Activated T-cell treated with anti-CD3 and anti-CD28 coated beads, Interleukin-2, amount 50 U/mL, for 48 hours (primary cell): ENCODE data around the gene CASS4.
A peak's percentile ranks its signal among the peaks of the same experiment; 100 is the strongest.

Experiments
- DNase-seq, 2 experiments: peaks; one replicate each; pipeline ENCODE4 v3.0.0-alpha.2; 2020

Gene CASS4

DNA sequence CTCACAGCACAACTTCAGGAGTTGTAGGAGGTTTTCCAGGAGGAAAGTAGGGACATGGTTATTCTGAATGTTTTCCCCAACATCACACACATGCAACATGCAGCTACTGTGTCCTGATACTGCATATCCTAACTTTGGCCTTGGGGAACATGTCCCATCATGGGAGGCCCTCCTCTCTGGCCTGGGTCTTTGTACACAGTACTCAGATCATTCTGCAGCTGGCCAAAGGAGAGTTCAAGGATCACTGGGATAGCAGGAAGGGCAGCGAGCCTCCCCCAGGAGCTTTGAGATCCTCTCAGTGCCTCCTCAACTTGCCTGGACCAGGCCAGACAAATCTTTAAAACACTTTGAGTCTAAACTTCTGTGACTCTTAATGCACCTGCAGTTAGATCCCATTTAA, 12.9 kb downstream of the CASS4 start:
- no peak for DNase-seq

DNA sequence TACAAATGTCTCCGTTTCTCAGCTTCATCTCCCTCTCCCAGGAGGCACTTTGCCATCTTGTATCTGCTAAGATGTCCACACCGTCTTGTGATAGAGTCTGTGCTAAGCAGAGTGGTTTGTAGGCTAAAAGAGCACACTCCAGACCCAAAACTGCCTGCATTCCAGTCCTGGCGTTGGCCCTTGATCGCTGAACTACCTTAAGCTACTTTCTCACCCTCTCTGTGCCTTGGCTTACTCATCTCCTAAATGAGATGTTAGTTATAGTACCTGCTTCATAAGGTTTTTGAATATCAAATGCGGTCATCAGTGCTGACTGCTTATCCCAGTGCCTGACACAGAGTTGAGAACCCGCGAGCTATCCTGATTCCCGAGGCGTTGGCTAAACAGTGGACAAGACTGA, 14.0 kb downstream of the CASS4 start:
- DNase-seq: no peak

DNA sequence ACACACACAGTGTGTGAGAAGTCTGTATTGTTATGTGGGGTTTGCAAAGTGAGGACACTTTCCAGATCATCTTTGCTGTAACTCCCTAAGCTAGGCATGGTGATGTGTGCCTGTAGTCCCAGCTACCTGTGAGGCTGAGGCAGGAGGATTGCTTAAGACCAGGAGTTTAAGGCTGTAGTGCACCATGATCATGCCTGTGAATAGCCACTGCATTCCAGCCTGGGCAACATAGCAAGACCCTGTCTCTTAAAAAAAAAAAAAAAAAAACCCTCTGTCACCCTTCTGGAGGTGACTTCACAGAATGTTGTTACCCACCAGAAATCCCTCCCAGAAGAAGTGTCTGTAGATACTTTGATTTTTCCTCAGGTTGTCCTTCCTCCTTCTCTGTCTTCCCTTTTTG, 14.9 kb downstream of the CASS4 start:
- DNase-seq: no peak

DNA sequence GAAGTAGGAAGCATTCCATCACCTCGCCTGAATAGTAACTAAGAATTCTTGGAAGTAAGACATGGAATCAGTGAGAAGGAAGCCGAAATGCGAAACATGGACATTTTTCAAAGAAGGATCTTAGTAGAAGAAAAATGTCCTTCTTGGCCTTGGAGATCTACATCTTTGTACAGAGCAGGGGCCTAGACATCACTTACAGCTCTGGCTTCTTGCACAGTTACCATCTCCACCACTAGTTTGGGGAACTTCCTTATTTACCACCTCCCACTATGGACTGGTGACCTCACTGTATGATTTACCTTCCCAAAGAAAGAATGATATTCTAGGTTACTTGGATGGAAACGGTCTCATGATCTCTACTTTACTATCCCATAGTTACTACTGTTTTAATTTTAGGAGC, 15.7 kb downstream of the CASS4 start:
- no peak for DNase-seq

DNA sequence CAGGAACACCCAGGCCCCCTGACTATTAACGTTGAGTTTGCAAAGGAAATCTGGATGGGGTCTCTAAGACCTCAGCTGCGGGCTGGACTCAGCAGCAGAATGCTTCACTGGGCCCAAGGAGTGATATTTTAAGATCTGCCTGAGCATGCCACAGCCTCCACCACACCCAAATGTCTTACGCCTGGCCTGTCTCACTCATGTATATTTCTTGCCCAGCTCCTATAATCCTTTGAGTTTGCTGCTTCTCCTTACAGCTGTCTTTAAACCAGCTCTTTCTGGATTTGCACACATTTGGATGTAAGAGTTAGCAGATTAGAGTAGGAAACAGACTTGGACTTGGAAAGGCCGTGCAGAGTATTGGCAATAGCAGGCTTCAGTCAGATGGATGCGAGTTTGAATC, 16.4 kb downstream of the CASS4 start:
- no peak for DNase-seq

DNA sequence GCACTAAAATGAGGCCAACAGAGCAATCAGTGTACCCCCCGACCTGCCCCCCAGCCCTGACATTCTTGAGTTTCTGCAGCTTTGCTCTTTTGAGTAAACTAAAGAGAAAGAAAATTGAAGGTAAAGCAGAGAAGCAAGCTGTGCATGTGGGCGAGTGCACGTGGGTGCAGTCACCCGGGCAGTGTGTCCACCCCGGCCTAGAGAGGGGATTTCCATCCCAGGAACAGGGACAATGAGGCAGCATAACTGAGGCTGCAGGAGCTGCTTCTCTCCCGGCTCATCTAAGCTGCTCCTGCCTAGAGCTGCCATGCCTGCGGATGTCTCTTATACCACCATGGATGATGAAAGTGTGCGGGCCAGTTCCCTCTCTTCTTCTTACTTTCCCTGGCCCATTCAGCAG, 16.8 kb downstream of the CASS4 start:
- DNase-seq: no peak

DNA sequence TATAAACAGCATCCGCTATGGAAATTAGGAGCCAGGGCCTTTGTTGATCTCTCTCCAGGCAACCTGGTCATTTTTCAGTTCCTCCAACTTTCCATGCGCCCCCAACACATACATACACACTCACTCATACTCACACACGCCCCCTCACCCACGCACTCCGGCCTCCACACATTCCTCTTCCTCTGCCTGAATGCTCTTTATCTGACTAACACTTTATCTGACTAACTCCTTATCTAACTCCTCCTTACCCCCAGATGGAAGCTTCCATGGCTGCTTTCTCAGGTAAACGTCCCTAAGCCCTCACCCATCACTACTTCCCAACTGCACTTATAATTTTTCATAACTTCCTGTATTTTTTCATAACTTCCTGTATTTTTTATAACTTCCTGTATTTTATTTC, 17.4 kb downstream of the CASS4 start:
- DNase-seq: peak; percentile 54 to 63

DNA sequence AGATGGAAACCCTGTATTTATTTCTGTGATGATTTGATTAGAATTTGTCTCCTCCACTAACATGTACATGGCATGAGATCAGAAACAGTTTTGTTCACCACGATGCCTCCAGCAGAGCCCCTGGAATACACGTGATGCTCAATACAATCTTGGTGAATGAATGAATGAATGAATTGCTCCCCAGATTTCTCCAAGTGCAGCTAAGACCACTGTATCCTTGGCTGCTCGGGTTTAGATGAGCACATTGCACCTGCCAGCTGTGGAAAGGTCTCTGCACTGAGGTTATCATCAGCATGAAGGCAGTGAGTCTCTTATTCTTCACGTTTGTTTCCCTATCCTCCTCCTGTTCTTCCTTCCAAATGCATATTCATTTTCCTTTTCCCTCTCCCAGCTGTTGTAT, 17.9 kb downstream of the CASS4 start:
- no peak for DNase-seq

DNA sequence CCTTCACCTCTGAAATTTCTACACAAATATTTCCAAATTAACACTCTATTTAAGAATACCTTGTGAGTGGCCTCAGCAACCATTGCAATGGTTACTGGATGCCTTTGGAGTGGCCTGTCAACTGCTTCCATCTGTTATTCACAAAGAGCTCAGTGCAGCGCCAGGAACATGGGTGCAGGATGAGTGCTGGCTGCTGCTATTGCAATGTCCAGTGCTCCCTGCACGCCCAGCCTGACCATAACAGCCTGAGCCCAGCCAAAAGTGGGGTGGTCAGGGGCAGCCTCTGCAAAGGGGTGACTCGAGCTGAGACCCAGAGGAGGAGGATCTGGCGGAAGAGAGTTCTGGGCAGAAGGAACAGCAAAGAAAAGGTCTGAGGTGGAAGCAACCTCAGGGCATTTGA, 18.4 kb downstream of the CASS4 start:
- DNase-seq: no peak

DNA sequence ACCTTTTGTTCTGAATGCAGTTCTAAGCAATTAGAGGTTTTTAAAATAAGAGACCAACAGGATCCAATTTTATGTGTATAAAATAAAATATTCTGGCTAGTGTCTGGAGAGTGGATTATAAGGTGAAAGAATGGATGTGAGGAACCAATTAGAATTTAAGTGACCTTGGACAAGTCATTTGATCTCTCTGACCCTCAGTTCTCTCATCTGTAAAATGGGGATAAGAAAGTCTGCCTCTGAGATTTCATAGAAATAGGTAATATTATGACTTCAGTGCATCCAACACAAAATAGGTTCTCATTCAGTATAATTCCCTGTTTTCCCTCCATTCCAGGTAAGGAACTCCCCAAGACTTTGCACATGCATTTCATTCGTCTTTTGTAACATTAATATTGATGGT, 18.9 kb downstream of the CASS4 start:
- no peak for DNase-seq

DNA sequence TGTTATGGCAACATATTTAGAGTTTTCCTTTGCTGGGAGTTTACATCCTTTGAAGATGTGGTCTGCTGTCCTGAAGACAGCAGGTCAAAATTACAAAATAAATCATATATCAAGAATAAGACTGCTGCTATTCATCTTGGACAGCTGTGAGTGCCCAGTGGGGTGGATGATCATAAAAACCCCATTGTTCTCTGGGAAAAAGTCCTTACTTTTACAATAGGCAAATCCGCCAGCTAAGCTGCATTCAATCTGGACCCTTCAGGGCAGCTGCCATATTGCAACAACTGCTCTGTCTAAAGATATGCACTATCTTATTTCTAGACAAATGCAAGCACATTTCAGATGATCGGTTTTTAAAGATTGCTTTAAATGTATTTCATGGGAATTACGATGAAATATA, 19.4 kb downstream of the CASS4 start:
- no peak for DNase-seq

DNA sequence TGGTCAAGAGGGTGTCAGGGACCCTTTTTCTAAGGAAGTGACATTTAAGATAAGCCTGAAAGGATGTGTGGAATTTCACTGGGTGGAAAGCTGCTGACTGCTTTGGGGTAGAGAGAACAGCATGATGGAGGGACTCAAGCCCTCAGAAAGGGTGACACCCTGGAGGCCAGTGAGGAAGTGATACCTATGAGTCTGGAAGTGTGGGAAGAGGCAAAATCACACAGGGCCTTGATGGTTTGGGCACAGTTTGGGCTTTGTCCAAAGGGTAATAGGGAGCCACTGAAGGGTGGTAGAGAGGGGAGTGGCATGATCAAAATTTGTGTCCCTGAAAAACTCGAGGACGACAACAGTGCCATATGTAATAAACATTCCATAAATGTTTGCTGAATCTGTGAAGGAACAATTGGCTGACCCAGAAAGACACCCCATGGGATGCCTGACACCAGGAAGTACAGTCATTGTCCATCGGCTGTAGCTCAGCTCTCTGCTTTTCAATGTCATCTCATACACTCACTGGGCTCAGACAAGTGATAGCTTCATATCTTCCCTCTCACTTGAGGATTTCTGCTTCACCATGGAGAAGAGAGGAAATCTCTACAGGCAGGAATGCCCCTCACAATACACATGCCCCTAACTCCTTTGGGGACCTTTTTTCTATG, 21.3 kb downstream of the CASS4 start:
- no peak for DNase-seq

DNA sequence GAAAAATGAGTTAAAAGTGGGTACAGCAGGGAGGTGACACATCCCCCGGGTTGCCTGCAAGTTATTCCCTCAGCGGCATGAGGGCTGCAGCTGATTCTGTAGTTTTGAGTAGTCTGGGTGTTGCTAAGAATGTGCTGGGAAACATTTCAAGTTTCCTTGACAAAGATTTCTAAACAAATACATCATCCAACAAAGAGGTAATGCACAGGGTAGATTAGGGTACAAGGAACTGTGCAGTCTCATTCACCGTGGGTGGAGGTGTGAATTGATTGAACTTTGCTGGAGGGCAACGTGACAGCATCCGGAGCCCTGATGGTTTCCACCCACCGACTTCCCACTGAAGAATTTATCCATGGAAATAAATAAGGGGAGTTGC, 21.8 kb downstream of the CASS4 start:
- DNase-seq: peak in 1 of 2 experiments; percentile 15

DNA sequence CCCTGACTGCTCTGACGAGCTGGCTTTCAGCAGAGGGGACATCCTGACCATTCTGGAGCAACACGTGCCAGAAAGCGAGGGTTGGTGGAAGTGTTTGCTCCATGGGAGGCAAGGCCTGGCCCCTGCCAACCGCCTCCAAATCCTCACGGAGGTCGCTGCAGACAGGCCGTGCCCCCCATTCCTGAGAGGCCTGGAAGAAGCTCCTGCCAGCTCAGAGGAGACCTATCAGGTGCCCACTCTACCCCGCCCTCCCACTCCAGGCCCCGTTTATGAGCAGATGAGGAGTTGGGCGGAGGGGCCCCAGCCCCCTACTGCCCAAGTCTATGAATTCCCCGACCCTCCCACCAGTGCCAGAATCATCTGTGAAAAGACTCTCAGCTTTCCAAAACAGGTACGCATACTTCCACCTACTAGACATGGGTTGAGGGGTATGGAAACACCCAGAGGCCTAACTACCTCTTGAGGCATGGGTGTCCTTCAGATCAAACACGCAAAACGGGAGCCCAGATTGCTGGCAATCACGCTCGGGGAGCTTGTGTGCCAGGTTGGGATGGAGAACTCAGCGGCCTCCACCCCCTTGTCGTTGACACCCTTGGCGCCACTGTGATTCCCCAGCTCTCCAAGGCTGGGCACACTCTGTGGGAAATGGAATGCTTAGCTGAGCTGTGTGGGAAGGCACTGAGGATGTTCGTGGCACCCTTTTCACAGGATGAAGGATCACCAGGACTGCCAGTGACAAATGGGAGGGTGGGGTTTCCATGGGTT, 25.3 kb downstream of the CASS4 start:
- DNase-seq: peak in 1 of 2 experiments; percentile 12

DNA sequence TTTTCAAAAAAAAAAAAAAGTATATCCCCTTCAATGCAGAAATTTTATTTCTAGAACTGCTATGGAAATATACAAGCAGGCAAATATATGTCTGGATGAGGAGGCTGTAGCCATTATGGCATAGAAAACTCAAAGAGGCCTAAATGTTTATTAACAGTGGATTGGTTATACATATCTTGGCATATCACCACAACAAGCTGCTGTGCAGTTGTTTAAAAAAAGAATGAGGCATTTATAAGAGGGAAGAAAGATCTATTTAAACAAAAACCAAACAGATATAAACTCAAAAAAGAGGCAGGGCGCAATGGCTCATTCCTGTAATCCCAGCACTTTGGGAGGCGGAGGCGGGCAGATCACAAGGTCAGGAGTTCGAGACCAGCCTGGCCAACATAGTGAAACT, 26.2 kb downstream of the CASS4 start:
- DNase-seq: no peak

DNA sequence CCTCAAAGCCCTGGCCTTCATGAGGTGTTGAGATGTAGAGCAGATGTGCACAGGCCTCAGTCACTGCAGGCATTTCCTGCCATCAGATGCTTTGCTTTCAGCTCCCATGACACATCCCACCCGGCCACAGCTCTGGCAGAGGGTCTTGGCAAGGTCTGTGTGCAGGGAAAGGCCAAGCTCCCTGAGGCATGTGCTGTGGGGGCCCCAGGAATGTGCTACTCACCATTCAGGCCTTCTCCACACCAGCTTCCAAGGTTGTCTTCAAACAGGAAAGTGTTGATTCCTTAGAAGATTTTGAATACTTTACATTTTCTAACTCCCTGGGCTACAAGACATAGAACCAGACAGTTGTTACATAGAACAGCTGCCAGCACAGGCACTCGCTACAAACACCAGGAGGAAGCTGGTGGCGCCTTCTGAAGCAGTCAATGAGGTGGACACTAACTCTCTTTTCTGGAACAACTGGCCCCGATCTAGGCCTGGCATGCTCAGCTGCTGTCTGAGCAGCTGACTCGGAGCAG, 27.8 kb downstream of the CASS4 start:
- DNase-seq: peak; percentile 42 to 43

DNA sequence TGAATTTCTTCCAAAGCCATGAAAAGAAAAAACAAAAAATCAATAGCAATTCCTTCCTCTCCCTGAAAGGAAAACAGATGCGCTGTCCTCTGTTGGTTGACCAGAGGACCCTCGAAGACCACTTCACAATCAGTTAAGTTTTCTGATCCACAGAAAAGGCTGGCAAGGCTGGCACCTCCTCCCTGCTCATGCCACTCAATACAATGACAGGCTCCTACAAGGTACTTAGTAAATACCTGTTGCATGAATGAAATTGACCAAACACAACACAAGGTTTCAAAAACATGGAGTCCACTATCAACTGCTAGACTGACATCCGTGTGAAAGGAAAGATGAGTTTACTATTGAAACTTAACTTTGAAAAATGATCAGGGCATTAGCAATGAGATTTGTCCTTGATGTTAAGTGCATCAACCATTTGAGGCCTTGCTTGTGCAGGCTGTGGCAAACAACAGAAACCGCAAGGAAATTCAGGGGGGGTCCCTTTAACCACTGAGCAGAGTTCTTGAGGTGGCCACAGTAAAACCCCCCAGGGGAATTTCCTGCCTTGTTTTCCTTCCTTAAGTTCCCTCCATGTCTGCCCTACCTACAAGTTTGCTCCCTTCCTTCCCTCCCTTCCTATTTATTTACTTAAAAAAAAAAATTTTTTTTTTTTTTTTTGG, 28.4 kb downstream of the CASS4 start:
- peak; percentile 42 to 61 for DNase-seq

DNA sequence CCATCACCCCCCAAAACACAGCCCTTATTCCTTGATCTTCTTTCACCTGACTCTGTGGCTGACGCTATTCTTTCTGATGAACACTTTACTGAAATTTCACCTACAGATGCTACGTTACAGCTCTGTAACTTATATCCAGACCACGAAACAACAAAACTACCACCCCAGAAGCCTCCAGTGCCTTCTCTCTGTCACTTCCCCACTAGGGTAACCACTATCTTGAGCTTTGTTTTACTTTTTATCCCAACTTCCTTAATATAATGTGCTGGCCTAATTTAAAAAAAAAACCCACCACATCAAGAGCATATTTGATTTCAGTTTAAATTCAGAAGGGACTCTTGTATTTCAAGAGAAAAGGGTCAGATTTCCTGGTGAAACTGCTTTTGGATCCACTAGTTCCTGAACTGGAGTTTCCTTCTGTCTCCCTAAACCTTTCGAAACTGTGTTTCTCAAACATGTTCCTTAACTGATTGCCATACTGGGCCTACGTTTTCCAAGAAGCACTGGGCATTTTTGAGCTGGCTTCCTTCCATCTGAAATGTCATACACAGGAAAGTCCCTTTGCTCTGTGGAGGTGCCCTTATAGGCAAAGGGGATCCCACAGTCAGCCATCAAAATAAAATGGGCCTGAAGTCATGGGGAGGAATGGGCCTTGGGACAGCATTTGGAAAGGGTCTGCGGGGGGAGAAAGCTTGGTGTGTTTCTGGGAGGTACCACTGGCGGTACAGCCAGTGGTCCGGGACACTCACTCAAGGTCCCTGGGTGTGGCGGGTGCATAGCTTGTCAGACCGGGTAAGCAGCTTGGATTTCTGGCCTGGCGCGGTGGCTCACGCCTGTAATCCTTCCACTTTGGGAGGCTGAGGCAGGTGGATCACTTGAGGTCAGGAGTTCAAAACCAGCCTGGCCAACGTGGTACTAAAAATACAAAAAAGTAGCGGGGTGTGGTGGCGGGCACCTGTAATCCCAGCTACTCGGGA, 30.6 kb downstream of the CASS4 start:
- peak in 1 of 2 experiments; percentile 26 for DNase-seq

DNA sequence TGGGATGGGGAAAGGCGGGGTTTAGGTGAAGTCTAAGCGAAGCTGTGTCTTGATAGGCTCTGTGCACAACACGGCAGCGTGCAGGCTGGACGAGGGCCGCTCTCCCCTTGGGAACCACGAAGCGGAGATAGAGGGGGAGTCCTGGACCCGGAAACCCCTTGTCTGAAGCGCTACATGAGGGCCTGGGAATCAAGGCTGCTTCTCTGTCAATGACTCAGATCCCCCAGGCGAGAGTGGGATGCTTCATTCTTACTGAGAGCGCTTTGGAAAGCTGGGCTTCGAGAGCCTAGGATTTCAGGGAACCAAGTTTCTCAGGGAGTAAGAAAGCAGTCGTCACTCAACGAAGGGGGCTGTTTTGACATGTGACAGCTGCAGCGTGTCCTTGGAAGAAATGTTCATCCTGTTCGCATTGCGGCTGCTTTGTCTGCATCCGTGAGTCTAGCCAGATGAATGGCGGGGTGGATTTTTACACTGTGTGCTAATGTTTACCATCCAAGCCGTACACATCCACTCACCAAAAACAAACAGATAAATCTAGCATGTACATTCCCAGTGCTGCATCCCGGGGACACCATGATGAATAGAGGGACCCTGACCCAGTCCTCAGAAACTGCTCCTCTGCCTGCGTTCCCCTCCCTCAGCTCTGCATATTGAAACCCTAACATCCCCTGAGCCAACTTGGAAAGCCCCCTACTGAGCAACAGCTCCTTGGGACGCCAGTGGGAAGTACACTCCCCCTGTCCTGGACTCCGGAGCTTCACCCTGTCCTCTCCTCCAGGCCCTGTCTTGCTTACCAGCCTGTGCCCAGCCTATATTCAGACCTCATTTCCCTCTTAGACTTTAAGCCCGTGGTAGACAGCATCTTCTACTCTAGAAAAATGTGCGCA, 31.8 kb downstream of the CASS4 start:
- DNase-seq: no peak

DNA sequence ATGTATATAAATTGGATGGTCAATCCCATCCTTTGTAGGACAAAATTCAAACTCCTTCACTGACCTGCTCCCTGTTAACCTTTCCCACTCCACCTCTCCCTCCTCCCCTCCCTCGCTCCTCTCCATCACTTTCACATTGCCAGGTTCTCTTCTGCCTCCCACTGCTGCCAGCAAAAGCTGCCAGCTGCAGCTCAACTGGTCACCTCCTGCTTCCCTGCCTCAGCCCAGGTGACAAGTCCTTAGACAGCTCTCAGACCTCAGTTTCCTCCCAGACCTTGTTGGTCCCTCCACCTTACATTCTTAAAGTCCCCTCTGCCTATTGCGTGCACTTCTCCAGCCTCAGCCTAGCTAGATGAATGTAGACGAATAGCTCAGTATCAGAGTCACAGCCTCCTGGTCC, 33.1 kb downstream of the CASS4 start:
- DNase-seq: no peak

DNA sequence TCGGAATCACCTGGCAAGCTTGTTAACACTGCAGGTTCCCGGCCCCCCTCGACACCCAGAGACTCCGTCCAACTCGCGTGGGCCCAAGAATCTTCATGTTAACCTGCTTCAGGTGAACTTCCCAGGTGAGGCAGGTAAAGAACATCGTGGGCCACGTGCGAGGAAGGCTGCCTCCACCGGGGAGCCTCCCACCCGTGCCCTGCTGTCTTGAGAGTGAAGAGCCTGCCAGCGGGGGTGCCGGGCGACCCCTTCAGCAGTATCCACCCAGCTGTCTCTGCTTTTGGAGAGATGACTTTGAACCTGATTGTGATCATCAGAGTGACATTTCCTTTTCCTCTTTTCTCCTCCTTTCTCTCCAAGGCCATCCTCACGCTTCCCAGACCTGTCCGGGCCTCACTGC, 33.5 kb downstream of the CASS4 start:
- no peak for DNase-seq

DNA sequence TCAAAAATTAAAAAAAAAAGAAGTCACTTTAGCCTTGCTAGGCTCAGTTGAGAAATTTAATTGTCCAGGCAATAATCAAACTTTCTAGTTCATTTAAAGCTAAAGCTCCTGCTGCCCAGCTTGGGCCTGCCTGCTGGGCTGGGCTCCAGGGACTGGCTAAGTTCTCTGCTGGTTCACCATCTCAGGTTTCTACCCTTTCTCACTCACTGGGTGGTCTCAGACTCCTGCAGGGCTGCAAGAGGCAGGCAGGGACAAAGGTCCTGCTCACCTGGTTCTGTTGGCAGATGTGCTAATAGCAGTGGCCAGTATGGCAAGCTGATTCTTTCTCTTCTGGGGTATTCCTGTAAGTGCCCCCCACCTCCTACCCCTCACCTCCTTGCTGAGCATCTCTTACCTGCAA, 35.2 kb downstream of the CASS4 start:
- DNase-seq: no peak
